ENCODE results near the gene JPH2.
"Not testable (repeated sequence)": the region's sequence is repeated elsewhere in the genome, so short reads cannot be mapped to it uniquely, and the experiment has no call there.

JPH2 gene

GRCh38 chr20:44211177-44212039, 24.4 kb upstream of the JPH2 start:
- peak; percentile 53 for DNase-seq

- DNase-seq: peak; percentile 99
Measured at GRCh38 chr20:44210406-44211176, 23.6 kb upstream of the JPH2 start, which contains the start of gene OSER1. TSS of gene OSER1 (minus strand) at chr20:44210771. CDS start at chr20:44206957, 3,814 bp downstream.

GRCh38 chr20:44209686-44210405, 22.9 kb upstream of the JPH2 start:
- DNase-seq: peak; percentile 59

GRCh38 chr20:44208770-44209169, 21.8 kb upstream of the JPH2 start:
- no peak for DNase-seq

GRCh38 chr20:44208165-44208564, 21.2 kb upstream of the JPH2 start:
- DNase-seq: no peak

GRCh38 chr20:44207126-44207723, 20.2 kb upstream of the JPH2 start:
- DNase-seq: no peak

GRCh38 chr20:44206132-44206531, 19.1 kb upstream of the JPH2 start:
- DNase-seq: peak; percentile 85

- no peak for DNase-seq
Measured at GRCh38 chr20:44204832-44205215, 17.8 kb upstream of the JPH2 start.

GRCh38 chr20:44204156-44204831, 17.3 kb upstream of the JPH2 start:
- DNase-seq: no peak

GRCh38 chr20:44203161-44203560, 16.2 kb upstream of the JPH2 start:
- DNase-seq: no peak

- no peak for DNase-seq
Measured at GRCh38 chr20:44200983-44201382, 14.0 kb upstream of the JPH2 start.

- no peak for DNase-seq
Measured at GRCh38 chr20:44200371-44200770, 13.4 kb upstream of the JPH2 start.

- no peak for DNase-seq
Measured at GRCh38 chr20:44199877-44200276, 12.9 kb upstream of the JPH2 start.

- DNase-seq: no peak
Measured at GRCh38 chr20:44198872-44199271, 11.9 kb upstream of the JPH2 start.

- DNase-seq: no peak
Measured at GRCh38 chr20:44196271-44196670, 9.3 kb upstream of the JPH2 start.

- no peak for DNase-seq
Measured at GRCh38 chr20:44195605-44196004, 8.6 kb upstream of the JPH2 start.

GRCh38 chr20:44193801-44194200, 6.8 kb upstream of the JPH2 start:
- DNase-seq: no peak

- DNase-seq: not testable (repeated sequence)
Measured at GRCh38 chr20:44191640-44192039, 4.7 kb upstream of the JPH2 start.

GRCh38 chr20:44190197-44190852, 3.3 kb upstream of the JPH2 start:
- DNase-seq: peak; percentile 68

GRCh38 chr20:44188752-44189151, 1.8 kb upstream of the JPH2 start:
- no peak for DNase-seq

GRCh38 chr20:44187772-44188709, 1.1 kb upstream of the JPH2 start:
- no peak for DNase-seq
